Measurements from ENCODE around the gene FAU. TPM values are rescaled to one million over a fixed set of nuclear protein-coding genes. Genes with fewer than 3 reads are reported as not detected.

The FAU gene
- total RNA-seq, 6 donors from 2014 or later, result 405 to 1,014 (median 590) TPM

DNA sequence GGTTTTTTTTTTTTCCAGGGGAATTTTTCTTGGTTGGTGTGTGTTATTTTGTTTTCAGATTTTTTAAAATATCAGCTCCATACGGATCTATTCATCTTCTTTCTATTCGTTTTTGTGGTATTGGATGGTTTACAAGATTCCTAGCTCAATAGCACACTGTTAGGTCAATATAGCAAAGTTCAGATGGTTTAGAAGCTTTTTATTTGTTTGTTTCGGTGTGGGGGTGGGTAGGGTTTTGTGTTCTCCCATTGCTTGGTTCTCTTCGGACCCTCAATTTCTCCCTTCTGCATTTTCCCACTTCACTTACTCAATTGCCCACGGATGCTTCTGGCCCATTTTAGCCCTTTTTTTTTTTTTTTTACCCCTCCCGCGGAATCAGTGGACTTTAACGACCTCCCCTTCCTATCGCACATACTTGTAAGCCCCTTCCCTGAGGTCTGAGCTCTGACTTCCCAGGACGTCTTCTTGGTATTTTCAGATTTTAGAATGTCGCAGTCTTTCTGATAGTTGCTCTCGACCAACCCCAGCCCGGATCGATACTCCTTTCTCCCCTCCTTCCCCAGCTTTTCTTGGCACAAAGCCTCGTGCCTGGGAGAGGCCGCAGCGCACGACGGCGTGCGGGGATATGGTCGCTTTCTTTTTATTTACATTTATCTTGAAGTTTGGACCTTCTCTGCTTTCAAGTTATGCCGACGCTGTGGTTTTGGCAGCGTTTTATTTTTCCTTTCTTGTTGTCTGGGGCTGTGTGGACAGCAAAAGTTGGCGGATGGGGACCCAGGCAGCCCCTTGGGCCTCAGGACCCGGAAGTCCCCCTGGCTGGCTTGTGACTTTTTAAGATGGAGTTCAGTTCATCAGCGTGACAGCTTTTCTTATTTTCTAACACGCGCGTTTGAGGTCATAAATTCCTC lies 43.7 kb upstream of the FAU start:
- Histone ChIP-seq H3K36me3 (no peaks in the 10 kb centered on the region), H3K9me3 (no peaks in the 10 kb centered on the region), H3K27ac (no peak overlapping the region), H3K4me1 (no peaks in the 10 kb centered on the region), H3K27me3 (no peaks in the 10 kb centered on the region), H3K4me3 (peak overlapping the region in 2 of 4 donors; percentile 17 to 35)
- TF ChIP-seq POLR2AphosphoS5 (IDR thresholded peaks at IDR 0.05) (no peak), EP300 (IDR thresholded peaks at IDR 0.05) (no peak), POLR2A (IDR thresholded peaks at IDR 0.05) (no peak)
- WGBS, 2 donors, result 51 to 55% methylated on average over 31 of the region's 31 CpGs
- DNase-seq (peak in 1 of 2 donors; percentile 59), ATAC-seq (ENCODE audit: low FRiP score in 2 of 2) (peak in 1 of 2 donors; percentile 41)

DNA sequence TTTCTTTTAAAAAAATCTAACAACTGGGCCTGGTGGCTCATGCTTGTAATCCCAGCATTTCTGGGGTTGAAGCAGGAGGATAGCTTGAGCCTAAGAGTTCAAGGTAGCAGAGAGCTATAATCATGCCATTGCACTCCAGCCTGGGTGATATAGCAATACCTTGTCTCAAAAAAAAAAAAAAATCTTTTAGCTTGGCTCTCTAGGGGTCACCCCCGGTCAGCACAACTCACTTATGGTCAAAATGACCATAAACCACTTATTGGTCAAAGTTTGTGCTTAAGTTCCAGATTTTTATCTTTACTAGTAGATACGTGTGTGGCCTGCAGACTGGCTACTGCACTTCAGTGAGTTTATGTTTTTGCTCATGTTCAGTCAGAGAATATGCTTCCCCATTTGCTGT lies 41.8 kb upstream of the FAU start:
- H3K4me1 ChIP-seq, result no peaks in the 10 kb centered on the region
- 86 to 92% methylated on average over 2 of the region's 2 CpGs for WGBS, 2 donors
- DNase-seq (no peak), ATAC-seq (ENCODE audit: low FRiP score in 2 of 2) (no peak)
- no peaks in the 10 kb centered on the region for H3K27me3 ChIP-seq
- no peaks in the 10 kb centered on the region for H3K9me3 ChIP-seq
- H3K27ac ChIP-seq, result no peak overlapping the region
- H3K4me3 ChIP-seq, result no peak overlapping the region
- no peaks in the 10 kb centered on the region for H3K36me3 ChIP-seq
- no peak for TF ChIP-seq POLR2AphosphoS5 (IDR thresholded peaks at IDR 0.05)
- no peak for TF ChIP-seq EP300 (IDR thresholded peaks at IDR 0.05)
- TF ChIP-seq, protein P1, sequence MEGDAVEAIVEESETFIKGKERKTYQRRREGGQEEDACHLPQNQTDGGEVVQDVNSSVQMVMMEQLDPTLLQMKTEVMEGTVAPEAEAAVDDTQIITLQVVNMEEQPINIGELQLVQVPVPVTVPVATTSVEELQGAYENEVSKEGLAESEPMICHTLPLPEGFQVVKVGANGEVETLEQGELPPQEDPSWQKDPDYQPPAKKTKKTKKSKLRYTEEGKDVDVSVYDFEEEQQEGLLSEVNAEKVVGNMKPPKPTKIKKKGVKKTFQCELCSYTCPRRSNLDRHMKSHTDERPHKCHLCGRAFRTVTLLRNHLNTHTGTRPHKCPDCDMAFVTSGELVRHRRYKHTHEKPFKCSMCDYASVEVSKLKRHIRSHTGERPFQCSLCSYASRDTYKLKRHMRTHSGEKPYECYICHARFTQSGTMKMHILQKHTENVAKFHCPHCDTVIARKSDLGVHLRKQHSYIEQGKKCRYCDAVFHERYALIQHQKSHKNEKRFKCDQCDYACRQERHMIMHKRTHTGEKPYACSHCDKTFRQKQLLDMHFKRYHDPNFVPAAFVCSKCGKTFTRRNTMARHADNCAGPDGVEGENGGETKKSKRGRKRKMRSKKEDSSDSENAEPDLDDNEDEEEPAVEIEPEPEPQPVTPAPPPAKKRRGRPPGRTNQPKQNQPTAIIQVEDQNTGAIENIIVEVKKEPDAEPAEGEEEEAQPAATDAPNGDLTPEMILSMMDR (IDR thresholded peaks at IDR 0.05), result no peak
- TF ChIP-seq POLR2A (IDR thresholded peaks at IDR 0.05), result no peak

DNA sequence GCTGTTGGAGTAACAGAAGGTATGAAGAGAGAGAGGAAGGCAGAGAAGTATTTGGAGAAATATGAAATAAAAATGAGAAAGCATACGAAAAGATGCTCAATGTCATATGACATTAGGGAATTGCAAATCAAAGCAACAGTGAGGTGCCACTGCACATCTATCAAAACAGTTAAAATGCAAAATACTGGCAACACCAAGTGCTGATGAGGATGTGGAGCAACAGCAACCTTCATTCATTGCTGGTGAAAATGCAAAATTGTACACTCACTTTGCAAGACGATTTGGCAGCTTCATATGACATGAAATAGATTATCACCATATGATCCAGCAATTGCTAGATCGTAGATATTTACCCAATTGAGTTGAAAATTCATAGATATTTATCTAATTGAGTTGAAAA lies 38.7 kb upstream of the FAU start:
- ATAC-seq (ENCODE audit: low FRiP score in 2 of 2) (no peak), DNase-seq (no peak)
- 81 to 83% methylated on average over 3 of the region's 3 CpGs for WGBS, 2 donors
- no peaks in the 10 kb centered on the region for H3K9me3 ChIP-seq
- H3K36me3 ChIP-seq, result no peaks in the 10 kb centered on the region
- no peaks in the 10 kb centered on the region for H3K27me3 ChIP-seq
- no peak overlapping the region for H3K27ac ChIP-seq
- no peaks in the 10 kb centered on the region for H3K4me1 ChIP-seq
- TF ChIP-seq POLR2AphosphoS5 (IDR thresholded peaks at IDR 0.05) (no peak), POLR2A (IDR thresholded peaks at IDR 0.05) (no peak), EP300 (IDR thresholded peaks at IDR 0.05) (no peak)
- TF ChIP-seq, protein P1 (IDR thresholded peaks at IDR 0.05), result no peak
- no peak overlapping the region for H3K4me3 ChIP-seq

DNA sequence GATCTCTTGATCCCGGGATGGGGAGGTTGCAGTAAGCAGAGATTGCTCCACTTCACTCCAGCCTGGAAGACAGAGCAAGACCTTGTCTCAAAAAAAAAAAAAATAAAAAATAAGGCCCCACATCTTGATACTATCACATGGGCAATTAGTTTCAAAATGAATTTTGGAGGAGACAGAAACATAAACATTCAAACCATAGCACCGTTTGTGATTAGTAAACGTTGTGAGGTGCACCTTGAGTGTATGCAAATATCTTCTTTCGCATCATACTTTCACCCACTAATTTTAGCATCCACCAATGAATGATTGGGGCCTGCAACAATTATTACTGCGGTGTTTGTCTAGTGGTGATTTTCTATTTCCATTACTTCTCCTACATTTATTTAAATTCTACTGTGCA lies 37.1 kb upstream of the FAU start:
- H3K4me1 ChIP-seq, result no peaks in the 10 kb centered on the region
- H3K27me3 ChIP-seq, result no peaks in the 10 kb centered on the region
- no peak overlapping the region for H3K27ac ChIP-seq
- H3K4me3 ChIP-seq, result no peak overlapping the region
- DNase-seq (no peak), ATAC-seq (ENCODE audit: low FRiP score in 2 of 2) (no peak)
- no peaks in the 10 kb centered on the region for H3K9me3 ChIP-seq
- 73 to 74% methylated on average over 5 of the region's 5 CpGs for WGBS, 2 donors
- no peaks in the 10 kb centered on the region for H3K36me3 ChIP-seq
- TF ChIP-seq, protein P1 (IDR thresholded peaks at IDR 0.05), result no peak
- TF ChIP-seq POLR2A (IDR thresholded peaks at IDR 0.05) (no peak), EP300 (IDR thresholded peaks at IDR 0.05) (no peak), POLR2AphosphoS5 (IDR thresholded peaks at IDR 0.05) (no peak)

DNA sequence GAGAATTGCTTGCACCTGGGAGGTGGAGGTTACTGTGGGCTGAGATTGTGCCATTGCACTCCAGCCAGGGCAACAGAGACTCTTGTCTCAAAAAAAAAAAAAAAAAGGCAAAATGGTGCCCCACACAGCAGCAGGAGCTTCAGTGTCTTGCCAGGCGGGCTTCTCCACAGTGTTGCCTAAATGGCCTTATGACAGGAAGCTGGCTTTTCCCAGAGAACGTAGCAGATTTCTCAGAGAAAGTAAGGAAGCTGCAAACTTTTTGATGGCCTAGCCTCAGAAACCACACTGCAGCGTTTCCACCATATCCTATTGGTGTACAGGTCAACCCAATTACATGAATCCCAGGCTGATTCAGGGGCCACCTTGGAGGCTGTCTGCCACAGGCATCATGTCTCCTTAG lies 35.4 kb upstream of the FAU start:
- H3K36me3 ChIP-seq, result no peaks in the 10 kb centered on the region
- WGBS, 2 donors, result 50 to 62% methylated on average over 3 of the region's 3 CpGs
- H3K27me3 ChIP-seq, result no peaks in the 10 kb centered on the region
- no peak overlapping the region for H3K4me3 ChIP-seq
- no peak for DNase-seq
- no peak for ATAC-seq (ENCODE audit: low FRiP score in 2 of 2)
- H3K4me1 ChIP-seq, result no peaks in the 10 kb centered on the region
- no peaks in the 10 kb centered on the region for H3K9me3 ChIP-seq
- TF ChIP-seq EP300 (IDR thresholded peaks at IDR 0.05) (no peak), POLR2A (IDR thresholded peaks at IDR 0.05) (no peak), POLR2AphosphoS5 (IDR thresholded peaks at IDR 0.05) (no peak)
- TF ChIP-seq, protein P1 (IDR thresholded peaks at IDR 0.05), result no peak
- no peak overlapping the region for H3K27ac ChIP-seq

All from upper lobe of left lung (tissue), 6 donors.